GM12878 (cell line): Measurements from ENCODE around the gene MTMR4. TPM values are rescaled to one million over a fixed set of nuclear protein-coding genes. Genes with fewer than 3 reads are reported as not detected.

Experiments used
- ATAC-seq: fragments of 200-7000 bp; cut with Tn5 transposase; 3 replicates; pipeline ENCODE4 v1.9.1; 2020; ENCODE audit warnings: mild to moderate bottlenecking, moderate library complexity
- BruUV-seq: library from RNA; stranded (reverse); fragments of 400-500 nt; replicated peaks from 2 replicates; lab custom pipeline; 2021; lab: Mats Ljungman, UMichigan
- CTCF ChIA-PET: fragments of 300-600 bp; sonication (Branson Sonifier 250); formaldehyde crosslinking; extraction: SDS; loops from one replicate; lab custom pipeline; 2021; ENCODE audit warnings: inconsistent platforms; lab: Yijun Ruan, JAX
- POLR2A ChIA-PET: fragments of 350-600 bp; formaldehyde crosslinking; extraction: SDS; loops from one replicate; lab custom pipeline; 2021; ENCODE audit warnings: inconsistent platforms; lab: Charles Lee
- RAD21 ChIA-PET: fragments of 300-600 bp; sonication (Branson Sonifier 250); formaldehyde crosslinking; loops from one replicate; lab custom pipeline; 2023; ENCODE audit warnings: antibody characterized with exemption; ENCODE audit not compliant: unreplicated experiment; lab: Charles Lee
- SMC1A ChIA-PET: fragments of 300-600 bp; sonication (Branson Sonifier 250); formaldehyde crosslinking; loops from one replicate; lab custom pipeline; 2023; ENCODE audit not compliant: unreplicated experiment, uncharacterized antibody; lab: Charles Lee
- DNase-seq: peaks from one replicate; pipeline ENCODE4 v3.0.0-alpha.2; 2011; ENCODE audit warnings: low read depth, low spot score
- FAIRE-seq: peaks from 3 replicates; lab custom pipeline; 2011; peaks lifted over from hg19 to GRCh38; lab: Jason Lieb, UNC
- H2AFZ ChIP-seq: 2 replicates; pipeline ENCODE4 v1.6.0; 2011; ENCODE audit warnings: low read depth, low read length, control low read depth; ENCODE audit not compliant: control insufficient read depth
- H3K27ac ChIP-seq: 2 replicates; pipeline ENCODE4 v1.5.1; 2011; ENCODE audit warnings: control low read depth; ENCODE audit not compliant: control insufficient read depth, insufficient read depth
- H3K27me3 ChIP-seq, 2 experiments: replicated peaks in 1 of 2; 2 replicates each; pipeline versions ENCODE4 v1.6.0 to v1.6.1; 2011; ENCODE audit warnings: low read length in 1 of 2; ENCODE audit not compliant: control insufficient read depth in 2 of 2, insufficient read depth in 2 of 2
- H3K36me3 ChIP-seq, 2 experiments: 2 replicates each; pipeline ENCODE4 v1.5.1; 2011; ENCODE audit warnings: low read length in 1 of 2; ENCODE audit not compliant: control insufficient read depth in 2 of 2, insufficient read depth in 2 of 2
- H3K4me1 ChIP-seq: 2 replicates; pipeline ENCODE4 v1.6.1; 2011; ENCODE audit warnings: mild to moderate bottlenecking, low read length, moderate library complexity, mixed read lengths; ENCODE audit not compliant: control insufficient read depth, insufficient read depth
- H3K4me2 ChIP-seq: 2 replicates; pipeline ENCODE4 v1.6.0; 2011; ENCODE audit warnings: control low read depth; ENCODE audit not compliant: control insufficient read depth, insufficient read depth
- H3K4me3 ChIP-seq: fragments of 200-600 bp; sonication (generic); 2 replicates; pipeline ENCODE4 v1.5.1; 2016
- H3K79me2 ChIP-seq: 2 replicates; pipeline ENCODE4 v1.6.0; 2011; ENCODE audit warnings: low read length; ENCODE audit not compliant: control insufficient read depth, insufficient read depth
- H3K9ac ChIP-seq: 2 replicates; pipeline ENCODE4 v1.8.0; 2011; ENCODE audit warnings: low read length, control low read depth, mixed read lengths; ENCODE audit not compliant: control insufficient read depth, insufficient read depth
- H3K9me3 ChIP-seq: replicated peaks from 3 replicates; pipeline ENCODE4 v1.5.1; 2011; ENCODE audit warnings: mild to moderate bottlenecking, low read length; ENCODE audit not compliant: control insufficient read depth, insufficient read depth
- H4K20me1 ChIP-seq: 2 replicates; pipeline ENCODE4 v1.6.0; 2011; ENCODE audit not compliant: control insufficient read depth, insufficient read depth
- BRCA1 ChIP-seq: IDR thresholded peaks from 2 replicates; pipeline ENCODE4 v1.6.1; 2011; ENCODE audit warnings: low read depth, low read length, improper control_type of control experiment
- CEBPB ChIP-seq, 2 experiments: fragments of 150-350 bp in 1 of 2; IDR thresholded peaks; 2 replicates each; pipeline ENCODE4 v1.6.1; 2012 to 2014; ENCODE audit warnings: low read depth in 2 of 2, low read length in 2 of 2, borderline replicate concordance in 1 of 2, inconsistent platforms in 1 of 2
- E2F4 ChIP-seq: IDR thresholded peaks from 2 replicates; pipeline ENCODE4 v1.6.1; 2012; ENCODE audit warnings: low read depth, low read length, improper control_type of control experiment
- ELK1 ChIP-seq: IDR thresholded peaks from 2 replicates; pipeline ENCODE4 v1.6.1; 2012; ENCODE audit warnings: low read depth, low read length, improper control_type of control experiment
- KLF5 ChIP-seq: fragments of 450-650 bp; IDR thresholded peaks from 2 replicates; pipeline ENCODE4 v1.6.1; 2014; ENCODE audit warnings: mild to moderate bottlenecking; ENCODE audit not compliant: partially characterized antibody
- MEF2A ChIP-seq: IDR thresholded peaks from 2 replicates; pipeline ENCODE4 v1.6.1; 2011; ENCODE audit warnings: low read depth, mild to moderate bottlenecking, low read length, moderate library complexity; ENCODE audit not compliant: insufficient read depth
- NFIC ChIP-seq: IDR thresholded peaks from 2 replicates; pipeline ENCODE4 v1.6.1; 2012; ENCODE audit warnings: low read depth, mild to moderate bottlenecking, inconsistent platforms, low read length, moderate library complexity
- RBBP5 ChIP-seq: fragments of 200-600 bp; sonication (generic); conservative IDR thresholded peaks from 2 replicates; pipeline ENCODE4 v1.6.1; 2016
- RFX5 ChIP-seq: IDR thresholded peaks from 2 replicates; pipeline ENCODE4 v1.6.1; 2011; ENCODE audit warnings: low read depth, low read length, improper control_type of control experiment
- SIX5 ChIP-seq: IDR thresholded peaks from 2 replicates; pipeline ENCODE4 v1.6.1; 2011; ENCODE audit warnings: mild to moderate bottlenecking, low read depth, low read length, moderate library complexity; ENCODE audit not compliant: severe bottlenecking
- SREBF1 ChIP-seq: IDR thresholded peaks from 2 replicates; pipeline ENCODE4 v1.6.1; 2012; ENCODE audit warnings: mild to moderate bottlenecking, low read length
- ZBED1 ChIP-seq: IDR thresholded peaks from 2 replicates; pipeline ENCODE4 v1.6.1; 2016; ENCODE audit warnings: borderline replicate concordance
- ZBTB40 ChIP-seq: fragments of 450-650 bp; IDR thresholded peaks from 2 replicates; pipeline ENCODE4 v1.6.1; 2016; ENCODE audit warnings: mild to moderate bottlenecking, moderate library complexity, borderline replicate concordance
- ZNF24 ChIP-seq: fragments of 450-650 bp; IDR thresholded peaks from 2 replicates; pipeline ENCODE4 v1.6.1; 2017; ENCODE audit warnings: antibody characterized with exemption, mild to moderate bottlenecking
- WGBS: methylation state at CpG from one replicate; pipeline ENCODE4 v1.1.6; 2016; ENCODE audit warnings: low lambda C conversion rate; ENCODE audit not compliant: insufficient replicate concordance, insufficient coverage; ENCODE audit errors: missing lambda C conversion rate; 5-methylcytosine and 5-hydroxymethylcytosine counted together
- in situ Hi-C: fragments of 300-500 bp; cut with MboI; formaldehyde crosslinking; loops from 9 replicates; pipeline ENCODE4 v1.14.3; 2018; ENCODE audit warnings: mixed read lengths
- intact Hi-C: fragments of 100-400 bp; cut with micrococcal nuclease; formaldehyde crosslinking; loops from one replicate; pipeline ENCODE4 v1.14.2; 2022; ENCODE audit not compliant: unreplicated experiment
- polyA plus RNA-seq, 11 experiments: library from polyadenylated mRNA; depleted of rRNA in 4 of 11; unstranded in 6 of 11; stranded (reverse) in 5 of 11; fragments of >200 nt; fragmentation: Nextera tagmentation in 4 of 11; fragmentation: Illumina TruSeq in 1 of 11; extraction: Ambion mirVana in 4 of 11; extraction: Trizol in 1 of 11; gene quantifications; 1 replicate in 1 of 11; 2 replicates in 10 of 11; pipeline versions ENCODE4 v1.2.1 to v1.2.3, GENCODE V29; 2011 to 2016; ENCODE audit warnings: inconsistent platforms in 2 of 11, missing spikeins in 2 of 11, low read depth in 1 of 11
- total RNA-seq, 4 experiments: library from RNA; depleted of rRNA in 3 of 4; stranded (reverse); fragments of >200 nt in 3 of 4; fragmentation: Illumina TruSeq in 1 of 4; extraction: Trizol in 1 of 4; gene quantifications; 2 replicates each; pipeline versions ENCODE4 v1.2.1 to v1.2.3, GENCODE V29; 2013 to 2021

The MTMR4 gene
- total and polyA plus RNA-seq, 10 of the 15 experiments (the other 5 are each of a cell fraction or from before 2014, with no cell fraction given), result 12.8 to 127 (median 53.2) TPM

GRCh38 chr17:58521680-58522079 is 7.2 kb upstream of the MTMR4 start:
- H3K79me2 ChIP-seq, result peaks cover 8% of the 10 kb centered on the region
- no peak overlapping the region for H2AFZ ChIP-seq
- ChIA-PET POLR2A (no interaction called here), RAD21 (interaction anchor here (1.2 kb wide), 1 partner anchor 483 kb away, joined by 3 read pairs; no protein-coding TSS in a partner anchor), CTCF (interaction anchor here (1.0 kb wide), 1 partner anchor 9 kb away, joined by 4 read pairs; no protein-coding TSS in a partner anchor), SMC1A (interaction anchor here (1.1 kb wide), 1 partner anchor 56 kb away, joined by 4 read pairs; no protein-coding TSS in a partner anchor)
- in situ Hi-C loops, result loop anchor here (5.0 kb wide), 1 partner anchor 486 kb away; no protein-coding TSS in a partner anchor
- BruUV-seq, result no TSS peak
- H3K4me3 ChIP-seq, result no peak overlapping the region
- peaks cover 8% of the 10 kb centered on the region for H3K4me1 ChIP-seq
- no peak overlapping the region for H3K4me2 ChIP-seq
- 79% methylated on average over 10 of the region's 10 CpGs for WGBS
- intact Hi-C loops, result no loop called here
- H3K9me3 ChIP-seq, result no peaks in the 10 kb centered on the region; the same call in 2 of the 3 replicates
- H3K27me3 ChIP-seq, result no peaks in the 10 kb centered on the region
- TF ChIP-seq SIX5, result no peak
- no peak for TF ChIP-seq ZNF24
- TF ChIP-seq ZBTB40, result no peak
- TF ChIP-seq NFIC, result no peak
- no peak for TF ChIP-seq RBBP5
- TF ChIP-seq ZBED1, result no peak
- TF ChIP-seq CEBPB (IDR thresholded peaks at IDR 0.05; ENCODE audit: borderline replicate concordance in 1 of 2, low read depth in 2 of 2, low read length in 2 of 2), result no peak
- TF ChIP-seq BRCA1, result no peak
- no peak for TF ChIP-seq ELK1
- no peak for TF ChIP-seq RFX5
- TF ChIP-seq KLF5, result no peak
- no peak for TF ChIP-seq SREBF1
- TF ChIP-seq MEF2A, result no peak
- no peak for TF ChIP-seq E2F4
- no peak overlapping the region for H3K9ac ChIP-seq
- no peaks in the 10 kb centered on the region for H4K20me1 ChIP-seq
- FAIRE-seq, result no peak
- no peak for DNase-seq
- no peaks in the 10 kb centered on the region for H3K36me3 ChIP-seq
- no peak for ATAC-seq
- H3K27ac ChIP-seq, result no peak overlapping the region
